Measurements from ENCODE around the gene USP12.
A peak's percentile ranks its signal among the peaks of the same experiment; 100 is the strongest.

Gene USP12

GRCh38 chr13:27188239-27188638 is 16.6 kb upstream of the USP12 start:
- no peak for DNase-seq

GRCh38 chr13:27186295-27186694 is 14.7 kb upstream of the USP12 start:
- no peak for DNase-seq

GRCh38 chr13:27183561-27184147 is 12.0 kb upstream of the USP12 start:
- DNase-seq: no peak

DNA sequence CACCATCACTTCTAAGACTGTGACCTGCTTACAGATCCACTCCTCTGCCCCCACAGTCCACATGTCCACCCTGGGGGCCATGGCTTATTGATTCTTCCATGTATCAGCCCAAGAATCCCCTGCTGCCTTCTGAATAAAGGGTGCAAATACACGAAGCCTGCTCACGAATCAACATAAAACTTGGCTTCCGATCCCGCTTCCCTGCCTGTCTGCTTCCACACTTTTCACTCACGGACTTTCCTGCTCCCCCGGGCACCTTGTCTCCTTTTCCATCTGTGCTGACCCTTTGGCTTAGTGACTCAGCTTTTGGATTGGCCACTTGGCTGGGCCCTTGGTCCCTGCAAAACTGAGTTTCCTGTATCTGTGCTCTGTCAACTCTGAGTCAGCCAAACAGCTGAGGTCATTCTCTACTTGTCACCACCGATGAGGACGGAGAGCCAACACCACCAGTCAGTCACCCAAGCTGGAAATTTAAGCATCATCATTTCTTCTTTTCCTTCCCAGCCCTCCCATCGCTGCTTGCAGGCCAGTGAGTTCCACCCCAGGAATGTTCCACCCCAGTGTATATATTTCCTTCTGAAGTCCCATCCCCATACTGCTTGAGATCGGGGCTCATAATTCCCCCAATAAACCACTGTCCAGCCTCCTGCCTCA is 11.4 kb upstream of the USP12 start:
- DNase-seq: no peak

DNA sequence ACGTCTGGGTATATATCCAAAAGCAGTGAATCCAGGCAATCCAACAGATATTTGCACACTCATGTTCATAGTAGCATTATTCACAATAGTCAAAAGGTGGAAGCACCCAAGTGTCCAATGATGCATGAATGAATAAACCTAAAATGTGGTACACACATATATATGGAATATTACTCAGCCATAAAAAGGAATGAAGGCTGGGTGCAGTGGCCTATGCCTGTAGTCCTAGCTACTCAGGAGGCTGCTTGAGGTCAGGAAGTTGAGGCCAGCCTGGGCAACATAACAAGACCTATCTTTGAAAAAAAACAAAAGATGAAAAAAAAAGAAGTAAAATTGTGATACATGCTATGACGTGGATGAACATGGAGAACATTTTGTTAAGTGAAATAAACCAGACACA is 10.4 kb upstream of the USP12 start:
- no peak for DNase-seq

DNA sequence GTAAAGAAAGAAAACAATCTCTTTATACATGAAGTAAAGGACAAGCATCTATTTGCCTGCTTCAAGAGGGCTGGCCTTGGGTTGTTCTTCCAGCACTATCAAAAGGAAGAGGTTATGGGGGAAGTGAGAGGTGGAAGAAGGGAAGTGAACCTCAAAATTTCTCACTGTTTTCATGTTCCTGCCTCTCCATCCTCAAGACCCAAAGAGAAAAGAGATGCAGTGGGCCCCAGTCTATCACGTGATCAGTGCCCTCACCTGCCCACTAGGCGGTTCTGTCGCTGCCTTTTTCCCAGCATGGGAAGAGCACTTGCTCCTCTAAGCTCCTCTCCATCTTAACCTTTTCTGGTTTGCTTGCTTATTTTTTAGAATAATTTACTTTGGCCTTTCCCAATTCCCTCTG is 6.2 kb upstream of the USP12 start:
- DNase-seq: no peak

GRCh38 chr13:27176470-27177410 is 5.1 kb upstream of the USP12 start:
- no peak for DNase-seq

GRCh38 chr13:27174766-27175455 is 3.3 kb upstream of the USP12 start:
- DNase-seq: no peak

DNA sequence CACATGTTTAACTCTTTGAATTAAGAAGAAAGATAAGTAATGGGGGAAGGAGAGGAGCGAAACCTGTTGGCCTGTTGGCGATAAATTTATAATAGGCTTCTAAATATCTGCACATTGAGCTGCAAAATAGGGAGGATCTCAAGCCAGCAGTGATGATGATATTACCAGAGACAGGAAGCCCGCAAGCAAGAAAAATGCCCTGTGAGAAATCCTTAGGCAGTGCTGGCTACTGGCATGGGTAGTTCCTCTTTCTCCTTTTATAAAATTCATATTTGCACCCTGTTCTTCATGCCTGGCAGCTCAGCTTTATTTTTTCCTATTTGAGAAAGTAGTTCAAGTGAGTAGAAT is 858 bp upstream of the USP12 start:
- DNase-seq: no peak

DNA sequence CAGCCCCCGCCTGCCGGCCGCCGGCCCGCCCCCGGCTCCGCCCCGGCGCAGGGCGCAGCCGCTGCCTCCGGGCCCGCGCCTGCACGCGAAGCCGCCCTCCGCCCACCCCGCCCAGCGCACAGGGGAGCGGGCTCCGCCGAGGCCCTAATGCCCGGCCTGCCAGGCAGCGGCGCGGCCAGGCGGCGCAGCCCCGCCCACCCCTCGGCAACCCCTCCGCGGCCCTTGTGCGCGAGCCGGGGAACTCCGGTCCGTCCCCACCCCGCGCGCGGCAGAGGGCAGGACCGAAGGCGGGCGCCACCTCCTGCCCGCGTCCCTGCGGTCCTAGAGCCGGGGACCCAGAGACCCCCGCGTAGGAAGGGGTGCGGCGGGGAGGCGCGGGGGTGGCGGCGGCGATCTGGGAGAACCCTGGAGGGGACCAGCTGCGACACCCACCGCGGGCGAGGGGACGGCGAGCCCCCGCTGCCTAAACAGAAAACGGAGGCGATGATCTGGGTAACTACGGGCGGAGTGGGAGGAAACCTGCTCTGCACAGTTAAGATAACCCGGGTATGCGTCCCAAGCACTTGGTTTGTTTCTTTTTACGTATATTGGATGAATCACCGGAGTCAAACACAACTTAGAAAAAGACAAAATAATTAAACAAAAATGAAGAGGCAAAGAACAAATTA is 350 bp upstream of the USP12 start:
- DNase-seq: peak; percentile 70

DNA sequence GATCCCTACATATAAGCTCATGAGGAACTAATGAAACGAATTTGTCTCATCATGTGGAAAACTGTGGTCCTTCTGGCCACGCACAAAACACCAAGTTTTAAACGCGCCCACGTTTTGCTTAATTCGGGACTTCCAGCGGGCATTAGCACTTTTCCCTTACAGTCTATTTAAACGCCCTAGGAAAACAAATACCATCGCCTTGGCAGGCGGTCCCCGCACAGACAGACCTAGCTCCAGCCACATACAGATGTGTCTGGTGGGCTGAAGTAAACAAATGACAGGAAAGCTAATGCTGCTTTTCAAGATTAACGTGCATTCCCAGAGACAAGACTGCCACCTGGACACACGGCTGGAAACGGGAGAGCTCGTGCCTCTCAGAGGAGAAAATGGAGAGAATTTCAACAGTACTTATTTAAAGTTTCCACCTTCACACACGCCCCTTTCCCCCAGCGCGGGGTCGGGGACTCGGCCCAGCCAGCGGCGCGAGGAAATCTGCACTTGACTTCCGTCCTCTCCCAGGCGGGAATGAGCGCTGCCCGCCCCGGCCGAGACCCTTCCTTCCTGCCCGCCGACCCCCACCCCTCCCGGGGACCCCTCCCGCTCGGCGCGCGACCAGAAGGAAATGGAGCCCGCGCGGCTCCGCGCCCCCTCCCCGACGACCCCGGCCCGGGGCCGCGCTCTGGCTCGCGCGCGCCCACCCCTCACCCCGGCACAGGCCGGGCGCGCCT is 931 bp downstream of the USP12 start:
- DNase-seq: peak; percentile 69

GRCh38 chr13:27170221-27170515 is 1.4 kb downstream of the USP12 start:
- DNase-seq: no peak

GRCh38 chr13:27168906-27169657 is 2.5 kb downstream of the USP12 start:
- no peak for DNase-seq

DNA sequence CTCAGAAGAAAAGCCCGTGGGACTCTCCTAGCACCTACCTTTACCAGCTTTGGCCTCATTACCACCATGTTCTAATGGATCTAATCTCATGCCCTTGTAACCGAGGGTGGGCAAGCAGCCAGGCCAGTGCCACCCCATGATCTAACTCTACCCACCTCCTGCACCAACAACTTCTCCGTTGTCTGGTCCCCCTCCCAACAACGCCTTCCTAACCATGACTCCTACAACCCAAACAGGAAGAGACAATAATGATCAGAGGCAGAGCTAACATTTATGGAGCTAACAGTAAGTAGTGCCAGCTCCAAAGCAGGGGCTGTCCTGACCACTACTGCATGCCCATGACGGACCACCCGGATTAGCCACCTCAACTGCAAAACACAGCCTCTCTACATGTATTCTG is 3.5 kb downstream of the USP12 start:
- no peak for DNase-seq

GRCh38 chr13:27166313-27166712 is 5.3 kb downstream of the USP12 start:
- DNase-seq: no peak

DNA sequence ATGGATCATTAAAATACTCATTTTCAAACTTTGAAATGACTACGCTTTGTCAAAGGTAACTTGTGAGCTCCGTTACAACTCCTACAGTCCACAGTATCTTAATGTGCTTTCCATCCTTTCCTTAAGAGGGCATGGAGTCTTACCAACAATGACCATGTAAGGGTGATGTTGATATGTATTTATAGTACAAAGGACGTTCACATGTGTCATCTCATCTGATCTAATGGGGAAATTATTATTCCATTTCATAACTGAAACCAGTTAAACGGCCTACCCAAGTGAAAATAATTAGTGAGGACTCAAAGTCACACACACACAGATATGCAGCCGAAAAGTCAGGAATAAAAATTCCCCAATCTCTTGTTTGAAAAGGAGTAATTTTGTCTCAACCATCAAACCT is 9.6 kb downstream of the USP12 start:
- no peak for DNase-seq

GRCh38 chr13:27161423-27161822 is 10.2 kb downstream of the USP12 start:
- no peak for DNase-seq

- no peak for DNase-seq
These were observed 10.8 kb downstream of the USP12 start for GRCh38 chr13:27160657-27161295.

GRCh38 chr13:27159806-27160563 is 11.6 kb downstream of the USP12 start:
- no peak for DNase-seq

GRCh38 chr13:27158335-27158734 is 13.3 kb downstream of the USP12 start:
- DNase-seq: no peak
